PFSK-1 (cell line): ENCODE data around the gene WDFY3.

Source experiments
- FOXP2 ChIP-seq: optimal IDR thresholded peaks from 2 replicates; pipeline ENCODE3; 2011; ENCODE audit warnings: borderline replicate concordance, control low read depth, inconsistent platforms; ENCODE audit not compliant: insufficient read depth; ENCODE audit errors: extremely low read length, extremely low read depth
- POLR2AphosphoS5 ChIP-seq: IDR thresholded peaks from 2 replicates; pipeline ENCODE4 v1.6.1; 2012; ENCODE audit warnings: low read depth, mild to moderate bottlenecking, control low read depth, low read length, moderate library complexity
- REST ChIP-seq, 2 experiments: IDR thresholded peaks; 2 replicates each; pipeline versions ENCODE4 v1.6.1 to v1.8.0; 2011 to 2012; ENCODE audit warnings: low read depth in 2 of 2, low read length in 2 of 2, control low read depth in 1 of 2, inconsistent platforms in 1 of 2, mild to moderate bottlenecking in 1 of 2, moderate library complexity in 1 of 2; ENCODE audit not compliant: insufficient read depth in 1 of 2
- SIN3A ChIP-seq: IDR thresholded peaks from 2 replicates; pipeline ENCODE4 v1.6.1; 2012; ENCODE audit warnings: mild to moderate bottlenecking, low read length, moderate library complexity, borderline replicate concordance; ENCODE audit not compliant: insufficient read depth
- TAF1 ChIP-seq: IDR thresholded peaks from 2 replicates; pipeline ENCODE4 v1.6.1; 2012; ENCODE audit warnings: low read length, control low read depth, borderline replicate concordance; ENCODE audit not compliant: insufficient read depth

WDFY3 gene

GRCh38 chr4:84994280-84994679, 27.8 kb upstream of the WDFY3 start:
- TF ChIP-seq FOXP2 (no peak), SIN3A (no peak), TAF1 (no peak), REST (IDR thresholded peaks at IDR 0.05; ENCODE audit: insufficient read depth in 1 of 2, low read depth in 2 of 2, low read length in 2 of 2) (no peak), POLR2AphosphoS5 (no peak)

GRCh38 chr4:84985952-84986351, 19.5 kb upstream of the WDFY3 start:
- TF ChIP-seq POLR2AphosphoS5: no peak
- no peak for TF ChIP-seq FOXP2
- TF ChIP-seq TAF1: no peak
- no peak for TF ChIP-seq SIN3A
- no peak for TF ChIP-seq REST (IDR thresholded peaks at IDR 0.05; ENCODE audit: insufficient read depth in 1 of 2, low read depth in 2 of 2, low read length in 2 of 2)

- TF ChIP-seq FOXP2 (no peak), SIN3A (no peak), TAF1 (no peak)
Observed at GRCh38 chr4:84977396-84977795, 10.9 kb upstream of the WDFY3 start.

GRCh38 chr4:84973856-84974255, 7.4 kb upstream of the WDFY3 start:
- TF ChIP-seq TAF1: no peak
- TF ChIP-seq SIN3A: no peak
- no peak for TF ChIP-seq FOXP2
- TF ChIP-seq REST (IDR thresholded peaks at IDR 0.05; ENCODE audit: insufficient read depth in 1 of 2, low read depth in 2 of 2, low read length in 2 of 2): no peak
- TF ChIP-seq POLR2AphosphoS5: no peak

GRCh38 chr4:84971319-84971932, 4.9 kb upstream of the WDFY3 start:
- TF ChIP-seq FOXP2 (no peak), TAF1 (no peak), POLR2AphosphoS5 (no peak), SIN3A (no peak), REST (IDR thresholded peaks at IDR 0.05; ENCODE audit: insufficient read depth in 1 of 2, low read depth in 2 of 2, low read length in 2 of 2) (no peak)
